8988T (cell line): ENCODE measurements around the gene ECM1.

ENCODE experiments used
- DNase-seq: peaks from one replicate; pipeline ENCODE4 v3.0.0; 2011

Gene ECM1

GRCh38 chr1:150560011-150560438 lies 52.1 kb downstream of the ECM1 start:
- DNase-seq = peak; percentile 79

- DNase-seq = peak; percentile 70
These were observed 52.8 kb downstream of the ECM1 start for GRCh38 chr1:150560576-150561253.

- peak; percentile 90 for DNase-seq
These were observed 53.5 kb downstream of the ECM1 start for GRCh38 chr1:150561254-150561973.

- DNase-seq = peak; percentile 51
These were observed 54.1 kb downstream of the ECM1 start for GRCh38 chr1:150561974-150562445.

GRCh38 chr1:150562446-150563339 lies 54.8 kb downstream of the ECM1 start:
- no peak for DNase-seq
